GM19372 (cell line): Measurements from ENCODE around the gene CARMIL3.
"Not testable (repeated sequence)": the region's sequence is repeated elsewhere in the genome, so short reads cannot be mapped to it uniquely, and the experiment has no call there.

Experiments used
- ATAC-seq: cut with Tn5 transposase; IDR thresholded peaks from one replicate; pipeline ENCODE4 v1.9.1; 2021; ENCODE audit warnings: mild to moderate bottlenecking, low read depth, moderate library complexity; ENCODE audit not compliant: unreplicated experiment

CARMIL3 gene

DNA sequence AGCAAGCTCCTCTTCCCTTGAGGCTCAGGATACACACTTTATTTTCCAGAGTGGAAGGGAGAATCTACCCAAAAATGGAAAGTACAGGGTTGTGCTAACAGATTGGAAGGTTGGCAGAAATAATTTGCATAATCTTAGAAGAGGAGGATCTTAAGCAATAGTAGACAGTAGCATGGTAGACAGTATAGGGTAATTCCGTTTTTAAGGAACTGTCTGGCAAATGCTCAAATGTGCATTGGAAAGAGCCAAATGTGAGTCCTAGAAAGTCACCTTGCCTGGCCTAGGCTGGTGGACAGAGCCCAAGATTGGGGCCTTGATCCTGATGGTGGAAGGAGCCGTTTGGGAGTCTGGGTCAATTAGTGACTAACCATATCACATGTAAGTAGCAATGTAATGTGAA is 13.1 kb upstream of the CARMIL3 start:
- no peak for ATAC-seq

DNA sequence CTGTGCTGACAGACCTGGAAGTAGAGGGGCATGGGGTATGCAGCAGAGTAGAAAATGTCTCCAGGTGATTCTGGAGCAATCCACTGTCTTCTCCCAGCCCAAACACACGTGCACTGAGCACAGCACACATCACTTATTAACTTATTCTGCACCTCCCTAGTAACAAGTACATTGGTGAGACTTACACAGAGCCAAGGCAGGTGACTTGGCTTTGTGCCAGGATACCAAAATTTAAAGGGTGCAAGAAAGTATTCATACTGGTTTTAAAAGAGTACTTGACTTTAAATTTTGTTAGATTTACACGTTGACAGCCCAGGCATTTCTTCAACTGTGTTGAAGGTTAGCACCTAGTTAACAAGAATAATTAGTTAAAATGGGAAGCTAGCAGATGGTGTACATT is 11.1 kb upstream of the CARMIL3 start:
- ATAC-seq = no peak

DNA sequence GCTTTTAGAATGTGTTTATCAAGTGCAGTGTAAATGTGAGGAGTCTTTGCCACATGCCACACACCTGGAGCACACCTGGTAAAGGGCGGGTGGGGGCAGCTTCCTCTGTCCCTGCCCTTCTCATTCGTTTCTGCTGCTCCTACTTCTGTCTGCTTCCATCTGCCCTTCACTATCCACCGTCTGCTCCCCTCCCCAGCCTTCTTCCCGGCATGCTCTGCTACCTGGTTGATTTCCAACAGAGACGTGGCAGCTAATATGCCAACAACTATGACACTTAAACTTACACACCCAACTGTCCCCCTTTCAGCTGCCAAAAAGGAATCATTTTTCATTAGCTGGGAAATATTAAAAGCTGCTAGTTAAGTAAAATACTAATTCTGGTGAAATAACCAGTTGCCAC is 9.1 kb upstream of the CARMIL3 start:
- ATAC-seq = no peak

DNA sequence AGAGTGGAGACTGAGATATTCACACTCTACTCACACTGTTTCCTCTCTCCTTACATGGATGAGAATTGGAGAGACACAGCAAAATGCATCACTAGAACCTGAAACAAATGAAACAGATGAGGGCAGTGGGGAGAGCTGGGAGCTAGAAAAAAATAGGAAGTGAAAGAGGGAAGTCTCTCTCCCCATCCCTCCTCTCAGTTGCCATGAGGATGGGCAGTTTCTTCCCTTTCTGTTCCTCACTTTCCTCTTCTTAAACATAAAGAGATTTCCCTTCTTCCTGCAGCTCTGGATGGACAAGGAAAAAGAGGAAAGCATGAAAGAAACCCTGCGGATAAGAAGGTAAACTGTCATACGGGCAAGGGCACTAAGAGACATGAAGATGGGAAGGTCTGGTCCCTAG is 2.8 kb upstream of the CARMIL3 start:
- ATAC-seq = not testable (repeated sequence)

DNA sequence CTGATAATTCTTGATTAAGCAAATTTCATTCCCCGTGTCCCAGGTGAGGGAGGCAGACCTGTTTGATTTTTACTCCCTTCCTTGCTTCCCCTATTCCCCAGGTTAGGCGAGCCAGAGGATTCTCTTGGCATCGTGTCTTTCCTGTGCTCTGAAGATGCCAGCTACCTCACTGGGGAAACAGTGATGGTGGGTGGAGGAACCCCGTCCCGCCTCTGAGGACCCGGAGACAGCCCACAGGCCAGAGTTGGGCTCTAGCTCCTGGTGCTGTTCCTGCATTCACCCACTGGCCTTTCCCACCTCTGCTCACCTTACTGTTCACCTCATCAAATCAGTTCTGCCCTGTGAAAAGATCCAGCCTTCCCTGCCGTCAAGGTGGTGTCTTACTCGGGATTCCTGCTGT is 1.1 kb upstream of the CARMIL3 start:
- not testable (repeated sequence) for ATAC-seq

DNA sequence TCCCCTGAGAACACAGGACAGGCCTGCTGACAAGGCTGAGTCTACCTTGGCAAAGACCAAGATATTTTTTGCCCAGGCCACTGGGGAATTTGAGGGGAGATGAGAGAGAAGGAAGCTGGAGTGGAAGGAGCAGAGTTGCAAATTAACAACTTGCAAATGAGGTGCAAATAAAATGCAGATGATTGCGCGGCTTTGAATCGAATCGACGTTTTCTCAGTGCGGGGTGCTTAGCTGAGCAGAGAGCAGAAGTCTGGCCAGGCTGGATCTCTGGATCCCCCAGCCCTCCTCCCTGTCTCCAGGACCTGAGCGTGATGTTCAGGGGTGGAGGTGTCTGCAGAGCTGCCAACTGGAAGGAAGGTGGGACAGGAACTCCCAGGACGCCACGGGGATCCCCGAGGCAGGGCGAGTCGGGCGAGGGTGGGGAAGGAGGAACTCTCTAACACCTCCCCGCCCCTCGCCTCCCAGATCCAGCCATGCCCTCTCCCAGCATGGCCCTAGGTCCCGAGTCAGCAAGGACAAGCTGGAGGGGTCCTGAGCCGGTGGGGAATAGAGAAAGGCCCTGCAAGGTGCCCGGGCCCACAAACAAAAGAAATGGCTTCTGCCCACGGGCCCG is 527 bp upstream of the CARMIL3 start:
- no peak for ATAC-seq

DNA sequence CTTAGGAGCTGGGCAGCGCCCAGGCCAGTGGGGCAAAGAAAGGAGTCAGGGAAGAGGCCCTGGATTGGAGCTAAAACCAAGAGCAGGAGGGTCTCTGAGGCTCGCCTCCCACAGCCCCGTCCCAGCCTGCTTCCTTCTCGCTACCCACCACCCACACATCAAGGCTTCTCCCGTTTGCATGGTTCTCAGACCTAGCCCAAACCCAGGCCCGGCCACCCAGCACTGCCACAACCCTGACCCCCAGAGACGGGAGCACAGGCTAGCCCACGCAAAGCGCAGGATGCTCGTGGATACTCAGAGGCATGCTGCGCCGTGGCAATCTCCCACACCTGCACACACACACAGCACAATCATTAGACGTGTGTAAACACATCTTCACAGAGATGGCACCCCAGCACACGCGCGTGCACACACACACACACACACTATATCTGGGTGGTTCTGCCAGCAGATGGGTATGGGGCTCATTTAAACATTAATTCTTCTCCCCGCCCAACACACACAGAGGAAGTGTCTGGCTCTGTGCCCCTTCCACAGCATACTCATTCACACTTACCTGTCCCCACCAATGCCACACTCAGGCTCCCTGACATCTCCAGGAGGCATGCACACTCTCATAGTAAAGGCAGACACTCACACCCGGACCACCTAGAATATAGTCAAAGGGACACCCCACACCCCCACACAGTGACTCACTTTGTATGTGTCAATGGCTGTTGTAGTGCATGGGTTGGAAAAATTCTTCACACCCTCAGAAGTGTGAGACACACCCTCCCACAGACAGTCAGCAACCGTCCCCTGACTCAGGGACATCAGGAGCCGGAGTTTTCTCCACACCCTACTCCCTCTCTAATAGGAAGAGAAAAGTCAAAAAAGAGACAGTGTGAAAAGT is 1.1 kb downstream of the CARMIL3 start:
- ATAC-seq = no peak

DNA sequence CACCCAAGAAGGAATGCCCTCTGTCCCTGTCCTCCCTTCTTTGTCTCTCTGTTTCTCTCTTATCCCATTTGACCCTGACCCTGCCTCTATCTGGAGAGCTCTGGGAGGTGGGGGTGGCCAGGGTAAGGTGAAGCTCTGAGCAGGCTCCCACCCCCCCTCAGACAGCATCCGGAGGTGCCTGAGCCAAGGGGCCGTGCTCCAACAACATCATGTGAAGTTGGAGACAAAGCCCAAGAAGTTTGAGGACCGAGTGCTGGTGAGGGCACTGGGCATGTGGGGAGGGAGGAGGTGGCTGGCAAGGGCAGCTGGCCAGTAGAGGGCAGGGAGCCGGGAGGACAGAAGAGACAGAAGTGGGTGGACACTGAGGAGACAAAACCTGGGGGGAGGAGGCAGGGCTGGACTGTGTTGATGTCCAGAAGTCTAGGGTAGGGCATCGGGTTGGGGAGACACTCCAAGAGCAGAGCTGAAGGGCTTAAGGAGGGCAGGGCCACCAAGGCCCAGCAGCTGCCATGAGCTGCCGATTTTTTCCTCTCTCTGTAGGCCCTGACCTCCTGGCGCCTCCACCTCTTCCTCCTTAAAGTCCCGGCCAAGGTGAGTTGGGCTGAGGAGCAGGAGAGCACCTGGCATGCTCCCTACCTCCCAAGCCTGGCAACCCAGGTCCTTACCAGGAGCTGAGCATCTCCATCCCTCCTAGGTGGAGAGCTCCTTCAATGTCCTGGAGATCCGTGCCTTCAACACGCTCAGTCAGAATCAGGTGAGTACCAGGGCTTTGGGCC is 1.9 kb downstream of the CARMIL3 start:
- ATAC-seq = no peak

DNA sequence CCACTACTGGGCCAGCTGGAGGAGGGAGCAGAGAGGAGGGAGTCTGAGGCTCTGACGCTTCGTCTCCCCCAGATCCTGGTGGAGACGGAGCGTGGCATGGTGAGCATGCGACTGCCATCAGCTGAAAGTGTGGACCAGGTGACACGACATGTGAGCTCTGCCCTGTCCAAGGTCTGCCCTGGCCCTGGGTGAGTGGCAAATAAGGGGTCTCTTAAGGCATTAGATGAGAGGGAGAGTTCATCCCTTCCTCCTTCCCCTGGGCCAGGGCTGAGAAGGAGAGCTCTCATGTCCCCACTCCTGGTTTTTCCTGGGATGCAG is 2.5 kb downstream of the CARMIL3 start:
- no peak for ATAC-seq

DNA sequence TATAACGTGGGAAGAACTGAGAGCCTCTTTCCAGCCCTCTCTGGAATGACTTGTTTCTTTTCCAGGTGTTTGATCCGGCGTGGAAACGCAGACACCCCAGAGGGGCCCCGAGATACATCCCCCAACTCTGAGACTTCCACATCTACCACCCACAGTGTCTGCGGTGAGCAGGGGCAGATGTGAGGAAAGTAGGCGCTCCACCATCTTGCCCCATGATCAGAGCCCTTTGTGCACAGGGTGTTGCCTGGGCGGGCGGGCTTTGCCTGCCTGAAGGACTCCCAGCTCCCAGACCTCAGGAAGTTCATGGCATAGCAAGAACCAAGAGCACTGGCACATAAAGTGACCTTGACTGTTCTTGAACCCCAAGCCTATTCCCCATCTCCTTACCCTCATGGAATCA is 2.8 kb downstream of the CARMIL3 start:
- ATAC-seq = no peak

DNA sequence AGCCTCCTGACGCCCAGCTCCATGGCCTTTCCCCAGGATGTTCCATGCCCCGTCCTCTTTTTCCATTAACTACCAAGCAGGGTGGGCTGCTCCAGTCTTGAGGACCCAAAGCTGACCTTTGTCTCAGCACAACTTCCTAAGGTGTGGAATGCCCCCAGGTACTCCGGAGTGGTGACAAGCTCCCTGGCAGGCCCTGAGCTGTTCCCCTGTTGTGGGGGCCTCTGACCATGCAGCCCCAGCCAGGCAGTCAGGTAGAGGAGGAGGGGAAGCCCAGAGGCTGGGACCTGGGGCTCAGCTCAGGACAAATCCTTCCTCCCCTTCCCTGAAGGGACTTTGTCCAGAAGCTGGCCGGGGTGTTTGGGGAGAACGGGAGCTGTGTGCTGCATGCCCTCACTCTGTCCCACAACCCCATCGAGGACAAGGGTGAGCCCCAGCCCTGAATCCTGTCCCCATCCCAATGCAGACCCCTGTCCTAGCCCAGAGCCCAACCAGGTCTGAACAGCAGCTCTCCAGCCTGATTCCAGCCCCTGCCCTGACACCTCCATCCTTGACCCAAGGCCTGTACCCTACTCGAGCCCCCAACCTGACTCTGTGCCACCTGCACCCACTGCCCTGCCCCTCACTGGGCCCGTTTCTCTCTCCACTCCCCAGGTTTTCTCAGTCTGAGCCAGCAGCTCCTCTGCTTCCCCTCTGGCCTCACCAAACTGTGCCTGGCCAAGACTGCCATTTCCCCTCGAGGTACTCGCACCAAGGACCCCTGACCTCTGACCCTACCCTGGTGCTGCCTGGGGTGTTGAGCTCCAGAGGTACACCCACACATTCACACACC is 4.4 kb downstream of the CARMIL3 start:
- no peak for ATAC-seq

DNA sequence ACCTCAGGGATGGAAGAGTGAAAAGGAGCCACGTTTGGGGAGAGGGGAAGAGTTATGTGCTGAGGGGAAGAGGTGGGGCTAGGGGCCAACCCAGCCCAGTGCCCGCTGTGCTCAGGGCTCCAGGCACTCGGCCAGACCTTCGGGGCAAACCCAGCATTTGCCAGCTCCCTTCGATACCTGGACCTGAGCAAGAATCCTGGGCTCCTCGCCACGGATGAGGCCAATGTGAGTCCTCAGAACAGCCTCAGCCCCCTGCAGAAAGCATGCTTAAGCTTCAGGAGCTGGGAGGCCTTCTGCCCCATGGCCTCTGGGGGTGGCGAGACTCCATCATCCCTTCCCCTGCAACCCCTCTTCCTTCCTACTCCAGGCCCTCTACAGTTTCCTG is 5.0 kb downstream of the CARMIL3 start:
- ATAC-seq = no peak

DNA sequence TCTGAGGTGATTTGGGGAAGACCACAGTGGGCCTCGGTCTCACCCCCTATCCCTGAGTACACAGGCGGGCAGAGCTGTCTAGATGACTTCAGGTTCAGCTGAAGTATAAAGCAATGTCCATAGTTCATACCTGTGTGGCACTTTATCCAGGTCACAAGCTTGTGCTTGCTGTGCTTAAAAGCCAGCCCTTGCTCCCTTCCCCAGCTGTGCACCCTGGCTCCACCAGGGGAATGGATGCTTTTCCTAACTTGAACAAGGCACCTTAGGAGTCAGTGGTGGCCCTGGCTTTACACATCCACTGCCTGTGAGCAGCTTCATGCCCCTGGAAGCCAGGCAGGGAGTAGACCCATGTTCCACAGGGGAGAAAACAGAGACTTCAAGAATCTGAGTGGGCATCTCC is 5.5 kb downstream of the CARMIL3 start:
- ATAC-seq = no peak

DNA sequence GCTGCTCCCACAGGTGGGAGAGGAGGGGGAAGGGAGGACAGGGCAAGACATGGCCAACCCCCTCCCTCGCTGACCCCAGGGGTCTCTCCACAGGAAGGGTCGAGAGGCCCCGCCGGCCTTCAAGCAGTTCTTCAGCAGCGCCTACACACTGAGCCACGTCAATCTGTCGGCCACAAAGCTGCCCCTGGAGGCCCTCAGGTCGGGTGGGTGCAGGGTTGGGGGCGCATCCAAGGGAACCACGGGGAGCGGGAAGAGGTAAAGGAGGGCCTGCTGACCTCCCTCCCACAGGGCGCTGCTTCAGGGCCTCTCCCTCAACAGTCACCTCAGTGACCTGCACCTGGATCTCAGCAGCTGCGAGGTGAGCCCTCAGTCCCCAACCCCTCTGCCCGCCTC is 6.1 kb downstream of the CARMIL3 start:
- ATAC-seq = no peak

DNA sequence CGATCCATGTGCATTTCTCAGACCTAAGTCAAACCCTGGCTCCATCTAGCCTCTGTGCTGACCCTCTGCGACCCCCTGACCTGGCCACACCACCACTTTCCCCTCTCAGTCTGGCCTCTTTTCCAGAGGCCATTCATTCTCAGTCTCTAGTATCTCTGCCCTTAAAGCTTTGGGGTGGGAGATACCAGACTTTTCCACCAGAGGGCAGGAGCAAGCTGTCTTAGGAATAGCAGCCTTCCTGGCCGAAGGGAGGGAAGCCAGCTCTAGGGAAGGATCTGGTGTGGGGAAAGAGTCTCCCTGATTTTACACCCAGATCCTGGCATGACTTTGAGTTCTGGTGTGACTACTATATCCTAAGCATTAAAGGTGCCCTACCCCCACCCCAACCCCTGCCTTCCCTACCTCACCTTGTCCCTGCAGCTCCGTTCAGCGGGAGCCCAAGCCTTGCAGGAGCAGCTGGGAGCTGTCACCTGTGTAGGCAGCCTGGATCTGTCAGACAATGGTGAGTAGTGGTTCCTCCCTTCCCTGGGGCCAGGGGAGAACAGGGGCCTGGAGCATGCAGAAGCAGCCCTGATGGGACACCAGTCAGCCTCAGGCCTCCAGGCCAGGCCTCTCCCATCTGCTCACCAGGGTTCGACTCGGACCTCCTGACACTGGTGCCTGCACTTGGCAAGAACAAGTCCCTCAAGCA is 6.6 kb downstream of the CARMIL3 start:
- peak; percentile 67 for ATAC-seq

DNA sequence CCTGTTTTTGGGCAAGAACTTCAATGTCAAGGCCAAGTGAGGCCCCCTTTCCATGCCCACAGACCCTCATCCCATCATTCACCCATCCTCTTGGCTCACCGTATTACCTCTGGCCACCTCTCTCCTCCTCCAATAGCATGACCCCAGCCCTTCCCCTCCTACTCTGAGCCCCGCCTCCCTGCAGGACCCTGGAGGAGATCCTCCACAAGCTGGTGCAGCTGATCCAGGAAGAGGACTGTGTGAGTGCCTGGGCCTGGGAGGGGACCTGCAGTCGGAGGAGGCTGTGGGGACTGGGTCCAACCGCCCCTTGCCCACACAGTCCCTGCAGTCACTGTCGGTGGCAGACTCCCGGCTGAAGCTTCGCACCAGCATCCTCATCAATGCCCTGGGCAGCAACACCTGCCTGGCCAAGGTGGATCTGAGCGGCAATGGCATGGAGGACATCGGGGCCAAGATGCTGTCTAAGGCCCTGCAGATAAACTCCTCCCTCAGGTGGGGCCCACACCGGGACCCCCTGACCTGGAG is 7.2 kb downstream of the CARMIL3 start:
- no peak for ATAC-seq

DNA sequence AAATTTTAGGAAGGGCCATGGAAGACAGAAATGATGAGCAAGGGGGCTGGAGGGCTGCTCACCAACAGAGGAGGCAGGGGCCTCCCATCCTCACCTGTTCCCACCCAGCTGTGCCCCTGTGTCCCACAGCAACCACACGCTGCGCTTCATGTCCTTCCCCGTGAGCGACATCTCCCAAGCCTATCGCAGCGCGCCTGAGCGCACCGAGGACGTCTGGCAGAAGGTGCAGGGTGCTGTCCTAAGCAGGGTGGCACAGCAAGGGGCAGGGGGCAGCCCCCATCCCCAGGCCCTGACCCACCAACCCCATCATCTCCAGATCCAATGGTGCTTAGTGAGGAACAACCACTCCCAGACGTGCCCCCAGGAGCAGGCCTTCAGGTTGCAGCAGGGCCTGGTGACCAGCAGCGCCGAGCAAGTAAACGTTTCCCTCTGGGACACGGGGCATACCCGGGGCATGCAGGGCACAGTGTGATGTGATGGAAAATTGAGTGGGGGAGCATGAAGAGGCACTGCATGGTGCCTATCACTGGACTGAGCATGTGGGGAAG is 8.1 kb downstream of the CARMIL3 start:
- ATAC-seq = no peak

DNA sequence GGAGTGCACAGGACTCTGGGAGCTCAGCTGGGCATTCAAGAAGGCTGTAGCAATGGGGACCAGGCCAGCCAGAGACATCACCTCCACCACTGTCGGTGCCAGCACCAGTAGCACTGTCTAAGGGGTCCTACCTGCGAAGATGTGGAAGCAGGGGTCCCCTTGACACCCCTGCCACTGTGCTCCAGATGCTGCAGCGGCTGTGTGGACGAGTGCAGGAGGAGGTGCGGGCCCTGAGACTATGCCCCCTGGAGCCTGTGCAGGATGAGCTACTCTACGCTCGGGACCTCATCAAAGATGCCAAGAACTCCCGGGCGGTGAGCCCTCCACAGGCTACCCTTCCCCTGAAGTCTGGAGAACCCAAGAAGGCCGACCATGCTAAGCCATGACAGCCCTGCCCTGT is 8.6 kb downstream of the CARMIL3 start:
- no peak for ATAC-seq

DNA sequence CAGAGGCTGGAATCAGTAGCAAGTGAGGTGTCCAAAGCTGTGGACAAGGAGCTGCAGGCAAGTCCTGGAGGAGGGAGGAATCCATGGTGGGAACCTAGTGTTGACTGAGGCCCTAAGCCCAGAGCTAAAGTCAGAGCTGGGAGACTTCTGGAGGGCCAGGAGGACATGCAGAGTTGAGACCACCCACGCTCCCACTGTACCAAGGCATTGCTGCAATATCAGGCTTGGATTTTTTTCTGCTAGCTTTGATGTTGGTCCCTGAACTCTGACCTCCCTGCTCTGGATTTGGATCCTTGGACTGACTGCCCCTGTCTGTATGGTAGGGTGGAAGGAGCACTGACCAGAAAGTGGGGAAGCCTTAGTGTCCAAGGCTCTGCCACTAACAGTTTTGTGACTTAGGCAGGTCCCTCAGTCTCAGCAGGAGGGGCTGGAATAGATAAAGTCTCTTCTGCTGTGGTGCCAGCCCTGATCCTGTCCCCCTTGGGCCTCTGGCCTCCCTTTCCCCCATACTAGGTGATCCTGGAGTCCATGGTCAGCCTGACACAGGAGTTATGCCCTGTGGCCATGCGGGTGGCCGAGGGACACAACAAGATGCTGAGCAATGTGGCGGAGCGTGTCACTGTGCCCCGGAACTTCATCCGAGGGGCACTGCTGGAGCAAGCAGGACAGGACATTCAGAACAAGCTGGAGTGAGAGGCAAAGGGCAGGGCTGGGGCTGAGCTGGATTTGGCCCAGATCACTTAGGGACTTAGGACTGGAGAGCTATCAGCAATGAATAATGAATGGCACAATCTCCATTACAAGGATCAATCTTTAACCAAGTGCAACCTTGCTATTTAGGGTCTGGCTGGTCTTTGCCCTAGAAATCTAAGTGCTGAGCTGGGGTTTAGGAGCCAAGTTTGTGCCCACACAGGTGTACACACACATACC is 9.4 kb downstream of the CARMIL3 start:
- ATAC-seq = no peak
